Fibroblast of skin of right quadriceps (primary cell): ENCODE results near the gene IL17RE.
"Not testable (repeated sequence)": the region's sequence is repeated elsewhere in the genome, so short reads cannot be mapped to it uniquely, and the experiment has no call there.

Experiments used
- DNase-seq: peaks from one replicate; pipeline ENCODE4 v3.0.0-alpha.2; 2013

The IL17RE gene

GRCh38 chr3:9902372-9903237 is at the start of gene IL17RE:
Gene IL17RE (plus strand): TSS chr3:9902848. CDS start chr3:9902933, 85 bp downstream.
- no peak for DNase-seq

- DNase-seq, result not testable (repeated sequence)
Observed at GRCh38 chr3:9854291-9854940, 48.2 kb upstream of the IL17RE start.

- DNase-seq, result no peak
Observed at GRCh38 chr3:9855594-9855993, 47.1 kb upstream of the IL17RE start.

GRCh38 chr3:9859530-9860025 is 43.1 kb upstream of the IL17RE start:
- no peak for DNase-seq

GRCh38 chr3:9861201-9861600 is 41.4 kb upstream of the IL17RE start:
- no peak for DNase-seq

- no peak for DNase-seq
Observed at GRCh38 chr3:9861626-9862130, 41.0 kb upstream of the IL17RE start.

GRCh38 chr3:9862391-9863057 is 40.1 kb upstream of the IL17RE start:
- DNase-seq, result peak; percentile 31

GRCh38 chr3:9863058-9863772 is 39.4 kb upstream of the IL17RE start:
- no peak for DNase-seq

- peak; percentile 89 for DNase-seq
Observed at GRCh38 chr3:9864200-9864927, 38.3 kb upstream of the IL17RE start.

- DNase-seq, result not testable (repeated sequence)
Observed at GRCh38 chr3:9865125-9865637, 37.5 kb upstream of the IL17RE start.

- peak; percentile 39 for DNase-seq
Observed at GRCh38 chr3:9866639-9867038, 36.0 kb upstream of the IL17RE start.

- DNase-seq, result no peak
Observed at GRCh38 chr3:9867106-9867505, 35.5 kb upstream of the IL17RE start.

- DNase-seq, result no peak
Observed at GRCh38 chr3:9869955-9870354, 32.7 kb upstream of the IL17RE start.

GRCh38 chr3:9870978-9871377 is 31.7 kb upstream of the IL17RE start:
- DNase-seq, result peak; percentile 82

GRCh38 chr3:9872067-9872466 is 30.6 kb upstream of the IL17RE start:
- not testable (repeated sequence) for DNase-seq

- no peak for DNase-seq
Observed at GRCh38 chr3:9875448-9875847, 27.2 kb upstream of the IL17RE start.

GRCh38 chr3:9876255-9876654 is 26.4 kb upstream of the IL17RE start:
- not testable (repeated sequence) for DNase-seq

- no peak for DNase-seq
Observed at GRCh38 chr3:9876991-9877390, 25.7 kb upstream of the IL17RE start.

- no peak for DNase-seq
Observed at GRCh38 chr3:9878700-9879099, 23.9 kb upstream of the IL17RE start.

GRCh38 chr3:9879830-9880549 is 22.7 kb upstream of the IL17RE start, which contains the start of gene CIDEC:
Gene CIDEC (minus strand): TSS chr3:9880253. CDS start chr3:9878486, 1,767 bp downstream.
- no peak for DNase-seq

GRCh38 chr3:9881441-9881840 is 21.2 kb upstream of the IL17RE start:
- no peak for DNase-seq
